Neural crest cell (in vitro differentiated cells): Measurements from ENCODE around the gene HIGD2A. TPM values are rescaled to one million over a fixed set of nuclear protein-coding genes. Genes with fewer than 3 reads are reported as not detected.

Experiments used
- DNase-seq: peaks from one replicate; pipeline ENCODE4 v3.0.0; 2021; ENCODE audit warnings: low read depth, mixed read lengths, low spot score
- H3K27ac Mint-ChIP-seq: one replicate; pipeline ENCODE4 v1.8.0; 2021; ENCODE audit warnings: mild to moderate bottlenecking, mixed read lengths; ENCODE audit not compliant: unreplicated experiment
- H3K27me3 Mint-ChIP-seq: 2 replicates; pipeline ENCODE4 v1.8.0; 2021; ENCODE audit warnings: low read depth, mild to moderate bottlenecking, mixed read lengths
- H3K36me3 Mint-ChIP-seq: 2 replicates; pipeline ENCODE4 v1.8.0; 2021; ENCODE audit warnings: low read depth, mild to moderate bottlenecking, mixed read lengths
- H3K4me1 Mint-ChIP-seq: 2 replicates; pipeline ENCODE4 v1.8.0; 2021; ENCODE audit warnings: mixed read lengths
- H3K4me3 Mint-ChIP-seq: one replicate; pipeline ENCODE4 v1.8.0; 2021; ENCODE audit warnings: mild to moderate bottlenecking, mixed read lengths
- H3K9me3 Mint-ChIP-seq: 2 replicates; pipeline ENCODE4 v1.8.0; 2021; ENCODE audit warnings: mixed read lengths
- CTCF ChIP-seq: fragments of 200-600 bp; sonication (generic); conservative IDR thresholded peaks from 2 replicates; pipeline ENCODE4 v1.5.0; 2021; ENCODE audit warnings: antibody characterized with exemption, mild to moderate bottlenecking
- total RNA-seq: library from RNA; stranded (reverse); gene quantifications from 2 replicates; pipeline ENCODE4 v1.2.1, GENCODE V29; 2021

The HIGD2A gene
- total RNA-seq, 1 donor from 2014 or later, result 91.2 TPM

- Mint-ChIP-seq H3K36me3 (peaks cover 15% of the 10 kb centered on the region), H3K27ac (no peak within 1 kb of the TSS), H3K4me3 (peak within 1 kb of the TSS; percentile 85), H3K9me3 (no peaks in the 10 kb centered on the region), H3K27me3 (peaks cover 19% of the 10 kb centered on the region), H3K4me1 (peaks cover 18% of the 10 kb centered on the region)
- DNase-seq, result peak; percentile 42
- TF ChIP-seq CTCF, result no peak
Measured at GRCh38 chr5:176365351-176366231, 23.0 kb upstream of the HIGD2A start, which contains the start of gene ARL10. ARL10 (plus strand) TSS chr5:176365487; CDS start chr5:176365564, 77 bp downstream.

DNA sequence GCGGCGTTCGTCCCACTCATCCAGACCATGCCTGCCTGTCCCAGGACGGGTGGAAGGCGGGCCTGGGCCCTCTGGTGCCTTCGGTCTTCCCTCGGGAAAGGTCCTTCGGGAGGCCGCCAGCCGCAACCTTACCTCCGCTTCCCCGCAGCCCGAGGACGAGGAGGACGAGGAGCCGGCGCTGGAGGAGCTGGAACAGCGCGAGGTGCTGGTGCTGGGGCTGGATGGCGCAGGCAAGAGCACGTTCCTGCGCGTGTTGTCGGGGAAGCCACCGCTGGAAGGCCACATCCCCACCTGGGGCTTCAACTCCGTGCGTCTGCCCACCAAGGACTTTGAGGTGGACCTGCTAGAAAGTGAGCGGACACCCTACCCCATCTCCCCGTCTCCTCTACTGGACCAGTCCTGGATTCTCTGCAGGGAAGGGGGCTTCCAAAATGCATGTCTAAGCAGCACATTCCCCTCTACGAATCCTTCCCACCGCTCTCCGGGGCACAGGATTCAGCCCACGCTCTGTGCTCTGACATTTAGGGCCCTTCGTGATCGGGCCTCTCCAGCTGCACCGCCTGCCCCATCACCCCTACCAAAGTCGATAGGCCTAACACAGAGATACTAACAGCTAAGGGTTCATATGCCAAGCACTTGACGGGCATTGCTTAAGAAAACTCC, 22.2 kb upstream of the HIGD2A start:
- H3K36me3 Mint-ChIP-seq, result peaks cover 15% of the 10 kb centered on the region
- DNase-seq, result no peak

DNA sequence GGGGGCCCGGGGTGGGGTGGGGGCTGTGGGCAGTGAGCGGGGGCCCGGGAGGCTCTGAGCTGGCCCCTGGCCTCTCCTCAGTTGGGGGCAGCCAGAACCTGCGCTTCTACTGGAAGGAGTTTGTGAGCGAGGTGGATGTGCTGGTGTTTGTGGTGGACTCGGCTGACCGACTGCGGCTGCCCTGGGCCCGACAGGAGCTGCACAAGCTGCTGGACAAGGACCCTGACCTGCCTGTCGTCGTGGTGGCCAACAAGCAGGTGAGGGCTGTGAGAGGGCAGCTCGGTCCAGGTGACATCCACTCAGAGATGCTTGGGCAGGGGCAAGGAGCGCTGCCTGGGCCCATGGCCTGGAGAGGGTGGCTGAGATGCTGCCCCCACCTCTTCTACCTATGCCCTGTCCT, 19.8 kb upstream of the HIGD2A start:
- DNase-seq, result no peak
- H3K36me3 Mint-ChIP-seq, result peaks cover 18% of the 10 kb centered on the region
- peaks cover 2% of the 10 kb centered on the region for H3K27me3 Mint-ChIP-seq
- no peak for TF ChIP-seq CTCF
- no peak overlapping the region for H3K27ac Mint-ChIP-seq
- H3K4me1 Mint-ChIP-seq, result peaks cover 12% of the 10 kb centered on the region
- H3K9me3 Mint-ChIP-seq, result no peaks in the 10 kb centered on the region
- no peak overlapping the region for H3K4me3 Mint-ChIP-seq

More for the DNA sequence above, 22.2 kb upstream of the HIGD2A start:
- Mint-ChIP-seq H3K4me1 (peaks cover 18% of the 10 kb centered on the region), H3K27ac (no peak overlapping the region), H3K9me3 (no peaks in the 10 kb centered on the region), H3K27me3 (peaks cover 19% of the 10 kb centered on the region), H3K4me3 (peak overlapping the region; percentile 91)
- TF ChIP-seq CTCF, result no peak

- H3K9me3 Mint-ChIP-seq, result no peaks in the 10 kb centered on the region
- H3K27ac Mint-ChIP-seq, result no peak overlapping the region
- peaks cover 18% of the 10 kb centered on the region for H3K36me3 Mint-ChIP-seq
- peaks cover 12% of the 10 kb centered on the region for H3K4me1 Mint-ChIP-seq
- no peak for TF ChIP-seq CTCF
- H3K4me3 Mint-ChIP-seq, result peak overlapping the region; percentile 44
- DNase-seq, result no peak
- H3K27me3 Mint-ChIP-seq, result peaks cover 2% of the 10 kb centered on the region
Measured at GRCh38 chr5:176369934-176370711, 18.4 kb upstream of the HIGD2A start.
